Measurements from ENCODE around the gene APEX2.
"Not testable (repeated sequence)": the region's sequence is repeated elsewhere in the genome, so short reads cannot be mapped to it uniquely, and the experiment has no call there.

Gene APEX2

DNA sequence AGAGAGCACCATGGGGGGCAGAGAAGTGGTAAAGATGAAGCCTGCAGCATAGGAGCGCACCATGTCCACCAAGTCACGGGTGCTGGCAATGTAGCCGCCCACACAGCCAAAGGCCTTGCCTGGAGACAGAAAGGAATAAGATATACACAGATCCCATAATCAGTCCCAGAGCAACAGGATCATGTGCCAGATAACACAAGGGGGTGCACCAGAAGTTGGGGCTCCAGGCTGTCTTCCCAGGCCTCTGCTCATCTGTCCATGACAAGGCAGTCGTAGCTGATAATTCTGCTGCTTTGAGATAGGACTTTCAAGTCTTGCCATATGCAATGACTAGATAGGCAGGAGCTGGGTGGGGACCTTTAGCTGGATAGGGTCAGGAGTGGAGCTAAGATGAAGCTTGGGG is 14.7 kb downstream of the APEX2 start:
- DNase-seq: no peak

DNA sequence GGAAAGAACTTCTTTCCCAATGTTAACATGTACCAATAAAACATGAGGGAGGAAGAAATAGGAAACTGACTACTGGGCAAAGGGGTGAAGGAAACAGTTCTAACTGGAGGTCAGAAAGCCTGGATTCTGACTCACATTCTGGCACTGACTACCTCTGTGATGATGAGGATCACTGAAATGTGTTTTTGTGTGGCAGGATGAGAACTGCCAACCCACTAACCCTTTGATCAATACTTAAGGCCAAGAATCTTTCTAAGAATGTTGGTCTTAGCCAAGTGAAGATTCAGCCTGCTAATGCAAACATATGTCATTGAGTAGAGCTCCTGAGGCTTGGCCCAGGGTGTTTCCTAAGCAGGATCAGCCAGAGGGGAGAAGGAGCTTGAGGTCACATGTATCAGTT is 26.0 kb downstream of the APEX2 start:
- DNase-seq: no peak

DNA sequence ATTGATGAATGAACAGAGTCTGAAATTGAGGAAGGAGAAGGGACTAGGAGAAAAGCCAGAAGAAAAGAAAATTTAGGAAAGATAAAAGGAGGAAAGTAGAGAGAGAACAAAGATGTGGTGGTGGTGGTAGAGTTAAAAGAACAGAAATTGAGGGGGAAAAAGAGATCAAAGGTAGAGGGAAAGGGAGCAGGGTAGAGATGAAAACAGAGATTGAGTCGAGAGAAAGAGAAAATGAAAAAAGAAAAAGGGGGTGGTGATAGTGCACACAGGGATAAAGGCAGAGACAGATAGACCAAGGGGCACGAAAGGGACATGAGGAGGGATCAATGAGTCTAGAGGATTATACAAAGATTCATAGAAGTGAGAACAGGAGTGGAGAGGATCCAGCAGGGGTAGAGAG is 26.7 kb downstream of the APEX2 start:
- no peak for DNase-seq

DNA sequence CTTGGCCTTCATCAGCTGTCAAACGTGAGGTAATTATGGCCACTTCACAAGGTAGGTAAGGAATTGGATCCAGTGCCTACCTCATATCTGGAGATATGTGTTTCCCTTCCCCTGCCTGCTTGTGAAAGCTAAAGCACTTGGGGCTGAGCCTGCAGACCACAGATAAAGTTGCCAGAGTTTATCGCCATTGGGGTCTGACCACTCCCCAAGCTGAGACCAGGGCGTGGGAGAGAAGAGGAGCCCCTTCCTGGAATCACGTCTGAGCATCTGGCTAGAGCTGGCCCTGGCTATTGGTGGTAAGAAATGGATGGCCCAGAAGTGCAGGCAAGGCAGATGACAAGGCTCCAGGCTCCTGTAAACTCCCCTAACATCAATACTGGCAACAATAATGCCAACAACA is 27.9 kb downstream of the APEX2 start:
- no peak for DNase-seq

DNA sequence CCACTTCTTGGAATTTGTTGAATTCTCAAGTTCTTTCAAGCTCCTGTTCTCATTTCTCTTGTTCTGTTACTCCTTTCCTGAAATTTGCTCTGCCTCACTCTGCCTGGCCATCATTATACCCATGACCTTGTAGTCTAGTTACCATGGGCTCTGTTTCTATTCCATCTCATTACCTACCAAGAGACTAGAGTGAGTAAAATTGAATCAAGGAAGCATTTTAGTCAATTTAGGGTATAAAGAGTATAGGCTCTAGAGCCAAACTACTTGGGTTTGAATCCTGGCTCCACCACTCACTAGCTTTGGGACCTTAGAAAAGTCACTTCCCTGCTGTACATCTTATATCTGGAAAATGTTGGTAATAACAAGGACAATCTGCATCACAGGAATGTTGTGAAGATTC is 28.4 kb downstream of the APEX2 start:
- no peak for DNase-seq

DNA sequence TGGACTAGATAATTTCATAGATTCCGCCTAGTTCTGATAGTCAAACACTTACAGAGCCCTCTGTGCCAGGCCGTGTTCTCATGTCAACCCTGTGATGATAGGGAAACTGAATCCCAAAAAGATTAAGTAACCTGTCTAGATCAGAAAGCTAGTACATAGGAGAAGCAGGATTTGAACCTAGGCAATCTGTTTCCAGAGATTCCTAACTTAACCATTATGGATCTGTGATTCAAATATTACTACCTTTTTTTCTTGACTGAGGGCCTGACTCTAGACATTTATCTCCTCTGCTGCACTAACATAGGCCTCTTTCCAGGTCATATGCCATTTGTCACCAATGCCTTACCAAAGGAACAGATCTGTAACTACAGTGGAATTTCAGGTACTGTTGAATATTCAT is 29.1 kb downstream of the APEX2 start:
- no peak for DNase-seq

DNA sequence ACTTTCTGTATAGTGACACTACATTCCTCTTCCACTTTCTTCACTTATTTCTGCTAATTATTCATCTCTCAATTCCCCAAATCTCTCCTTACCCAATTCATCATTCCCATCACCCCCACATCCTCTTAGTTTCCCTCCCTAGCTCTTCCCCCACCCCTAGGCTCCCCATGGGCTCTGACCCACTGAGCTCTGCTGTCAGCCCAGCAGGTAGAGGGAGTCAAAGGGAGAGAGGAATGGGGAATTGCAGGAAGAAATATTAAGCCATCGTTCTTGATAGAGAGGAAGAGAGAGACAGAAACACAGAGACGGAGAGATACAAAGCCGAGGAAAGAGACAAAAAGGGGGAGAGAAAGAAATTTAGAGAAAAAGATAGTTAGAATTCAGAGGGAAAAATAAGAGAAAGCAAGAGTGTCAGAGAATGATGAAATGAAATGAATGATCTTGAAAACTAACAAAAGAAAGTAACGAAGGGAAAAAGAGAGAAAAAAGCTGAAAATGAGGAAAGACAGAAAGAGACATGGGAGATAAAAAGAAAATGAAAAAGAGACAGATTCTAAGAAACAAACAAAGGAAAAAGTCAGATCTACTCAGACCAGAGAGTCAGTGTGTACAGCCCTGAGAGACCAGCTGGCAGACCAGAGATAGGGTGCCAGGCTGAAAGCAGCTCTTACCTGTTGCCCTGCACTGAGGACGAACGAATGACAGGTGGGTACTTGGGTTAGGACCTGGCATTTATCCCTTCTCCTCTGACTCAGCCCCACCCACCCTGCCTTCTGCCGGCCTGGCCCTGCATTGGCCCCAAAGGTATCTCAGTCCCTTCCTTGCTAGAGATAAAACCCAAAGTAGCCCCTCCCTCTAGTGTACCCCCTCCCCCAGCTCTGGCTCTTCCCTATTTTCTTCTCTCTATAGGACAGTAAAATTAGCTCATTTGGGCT is 30.4 kb downstream of the APEX2 start, which contains the start of gene ALAS2:
Gene ALAS2, minus strand, starts transcription at position 707 of the 935 bp plus-strand sequence. CDS start 4,977 bp downstream, outside the sequence.
- no peak for DNase-seq

DNA sequence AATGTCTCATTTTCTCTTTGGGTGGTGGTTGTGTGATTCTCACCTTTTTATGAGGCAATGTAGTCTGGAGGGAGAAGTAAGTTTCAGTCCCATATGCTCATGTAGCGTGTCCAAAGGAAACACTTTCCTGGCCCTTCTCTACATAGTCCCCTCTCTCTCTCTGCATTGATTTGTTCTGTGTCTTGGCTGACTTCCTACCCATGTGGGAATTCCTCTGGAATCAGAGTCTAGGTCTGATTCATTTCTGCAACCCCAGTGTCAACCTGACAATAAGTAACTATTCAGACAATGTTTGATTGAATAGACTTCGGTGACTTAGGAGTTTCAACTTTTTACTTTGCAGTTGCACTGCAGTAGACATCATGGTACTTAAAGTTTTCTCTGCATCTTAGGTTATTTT is 33.3 kb downstream of the APEX2 start:
- no peak for DNase-seq

DNA sequence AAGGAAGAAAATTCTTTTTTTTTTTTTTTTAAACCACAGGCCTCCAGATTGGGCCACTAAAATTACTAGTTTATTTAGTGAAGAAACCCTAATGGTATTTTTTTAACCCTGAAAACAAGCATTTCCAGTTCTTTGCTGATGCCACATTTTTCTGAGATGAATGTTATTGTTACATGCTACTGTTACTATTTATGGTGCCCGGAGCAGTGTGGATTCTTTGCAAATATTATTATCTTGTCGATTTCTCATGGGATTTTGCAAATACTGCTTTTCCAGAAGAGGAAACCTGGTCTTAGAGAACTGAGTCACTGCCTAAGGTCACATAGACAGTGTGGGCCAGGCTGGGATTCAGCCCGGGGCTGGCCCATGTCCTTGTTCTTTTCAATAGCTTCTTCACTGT is 39.3 kb downstream of the APEX2 start:
- no peak for DNase-seq

DNA sequence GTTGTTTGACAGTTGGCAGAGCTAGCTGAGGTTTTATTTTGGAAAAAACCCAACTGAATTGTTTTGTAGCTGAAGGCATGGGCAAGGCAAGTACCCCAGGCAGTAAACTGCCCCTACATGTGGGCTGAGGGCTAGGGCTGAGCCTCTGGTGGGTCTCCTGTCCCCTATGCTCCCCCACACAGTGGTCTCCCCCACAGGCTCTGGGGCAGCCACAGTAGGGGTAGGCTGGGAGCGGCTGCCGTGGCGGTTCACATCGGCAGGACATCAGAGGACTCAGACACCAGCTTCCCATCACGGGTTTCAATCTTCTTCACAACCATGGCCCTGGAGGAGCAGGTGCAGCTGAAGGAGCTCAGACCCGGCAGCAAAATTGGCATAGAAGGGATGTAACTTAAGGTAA is 41.4 kb downstream of the APEX2 start:
- no peak for DNase-seq

DNA sequence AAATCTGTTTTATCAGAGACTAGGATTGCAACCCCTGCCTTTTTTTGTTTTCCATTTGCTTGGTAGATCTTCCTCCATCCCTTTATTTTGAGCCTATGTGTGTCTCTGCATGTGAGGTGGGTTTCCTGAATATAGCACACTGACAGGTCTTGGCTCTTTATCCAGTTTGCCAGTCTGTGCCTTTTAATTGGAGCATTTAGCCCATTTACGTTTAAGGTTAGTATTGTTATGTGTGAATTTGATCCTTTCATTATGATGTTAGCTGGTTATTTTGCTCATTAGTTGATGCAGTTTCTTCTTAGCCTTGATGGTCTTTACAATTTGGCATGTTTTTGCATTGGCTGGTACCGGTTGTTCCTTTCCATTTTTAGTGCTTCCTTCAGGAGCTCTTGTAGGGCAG is 50.4 kb downstream of the APEX2 start:
- not testable (repeated sequence) for DNase-seq

DNA sequence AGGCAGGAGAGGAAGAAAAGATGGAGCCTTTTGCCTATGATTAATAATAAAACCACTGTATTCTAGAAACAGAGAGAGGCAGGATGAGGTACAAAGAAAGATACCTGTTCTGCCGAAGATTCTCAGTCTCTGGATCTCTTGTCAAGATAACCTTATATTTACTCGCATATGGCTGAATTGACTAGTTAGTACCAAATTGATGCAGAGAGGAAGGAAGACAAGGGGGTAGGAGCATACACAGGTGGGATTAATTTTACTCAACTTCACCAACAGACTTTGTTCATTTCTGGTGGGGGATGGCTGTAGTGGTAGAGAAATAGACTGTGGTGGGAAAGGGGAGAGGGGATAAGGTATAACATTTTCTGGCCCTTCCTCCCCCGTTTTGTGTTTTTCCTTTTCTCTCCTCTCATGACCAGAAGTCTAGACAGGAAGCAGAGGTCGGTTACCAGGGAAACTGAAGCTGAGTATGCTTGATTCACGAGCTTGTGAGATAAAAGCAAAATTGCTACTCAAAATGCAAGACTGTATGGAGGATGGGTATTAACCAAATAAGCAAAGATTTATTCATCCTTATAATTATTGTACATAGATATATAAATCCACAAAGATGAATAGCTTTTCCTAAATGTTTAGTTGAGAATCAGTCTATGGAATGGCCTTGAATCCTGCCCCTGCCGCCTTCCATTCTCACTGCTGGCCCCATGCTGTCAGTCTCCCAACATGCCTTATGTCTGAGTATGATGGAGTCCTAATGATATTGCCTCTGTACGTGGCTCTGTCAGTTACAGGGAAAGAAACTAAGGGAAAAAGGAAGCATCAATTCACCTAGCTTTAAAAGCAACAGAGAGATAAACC is 56.9 kb downstream of the APEX2 start:
- peak; percentile 7 for DNase-seq

DNA sequence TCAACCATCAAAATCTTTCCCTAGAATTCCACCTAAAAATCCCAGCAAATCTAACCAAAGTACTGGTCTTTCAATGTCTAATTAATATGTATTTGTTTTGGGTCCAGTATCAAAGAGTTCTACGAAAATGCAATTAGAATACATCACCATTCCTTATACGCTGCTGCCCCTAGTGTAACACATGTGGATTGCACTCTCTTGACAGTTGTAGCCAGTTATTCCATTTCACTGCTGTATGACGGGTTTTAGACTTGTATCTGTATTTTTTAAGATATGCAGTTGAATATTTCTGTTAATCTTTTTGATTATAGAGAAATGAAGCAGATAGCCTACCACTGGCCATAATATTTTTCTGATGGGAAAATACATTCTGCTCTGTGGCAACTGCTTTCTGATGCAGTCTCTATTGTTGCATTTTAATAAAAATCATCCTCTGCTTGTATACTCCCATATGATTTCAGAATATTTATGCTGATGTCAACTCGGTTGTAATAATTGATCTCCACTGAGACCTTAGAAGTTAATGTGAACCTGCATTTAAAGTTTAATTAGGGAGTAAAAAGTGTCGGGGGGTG is 57.6 kb downstream of the APEX2 start:
- DNase-seq: no peak

Data from NCI-H774 (cell line).